ENCODE data around the gene APEH.

Gene APEH

GRCh38 chr3:49715611-49716121, 41.5 kb downstream of the APEH start:
- CTCF ChIA-PET, result interaction anchor here (1.0 to 1.8 kb wide), 4 partner anchors 12 to 185 kb away, joined by 3 to 4 read pairs (median 4); no protein-coding TSS in a partner anchor
- no peak for DNase-seq
- peaks cover 4 to 55% (median 46%) of the 10 kb centered on the region in 4 experiments for H3K4me1 ChIP-seq (ENCODE audit: control extremely low read depth in 1 of 4, control insufficient read depth in 4 of 4, insufficient read depth in 4 of 4, low read length in 3 of 4)
- POLR2A ChIA-PET, result no interaction called here
- no peaks in the 10 kb centered on the region for H3K9me3 ChIP-seq (ENCODE audit: control extremely low read depth in 1 of 5, control insufficient read depth in 4 of 5, insufficient read depth in 2 of 5, low read depth in 1 of 5, low read length in 4 of 5)
- no peak overlapping the region for H3K4me3 ChIP-seq (ENCODE audit: control insufficient read depth in 1 of 7, extremely low read depth in 1 of 7, insufficient read depth in 4 of 7, low read depth in 2 of 7, low read length in 6 of 7)
- H3K27ac ChIP-seq (ENCODE audit: insufficient read depth in 1 of 2, low read depth in 1 of 2, low read length in 2 of 2, poor library complexity in 1 of 2, severe bottlenecking in 2 of 2), result no peak overlapping the region
- 96% methylated on average over 13 of the region's 13 CpGs for WGBS (ENCODE audit: insufficient coverage)
- H3K27me3 ChIP-seq (replicated peaks in 2 of 5; ENCODE audit: control insufficient read depth in 4 of 5, insufficient read depth in 5 of 5, low read length in 4 of 5), result no peaks in the 10 kb centered on the region
- H3K36me3 ChIP-seq (ENCODE audit: control insufficient read depth in 4 of 4, insufficient read depth in 4 of 4, low read length in 3 of 4), result peaks cover 5 to 32% (median 28%) of the 10 kb centered on the region in 4 experiments

- 100% methylated on average over 3 of the region's 7 CpGs for WGBS (ENCODE audit: insufficient coverage)
- POLR2A ChIA-PET, result no interaction called here
- H3K27me3 ChIP-seq (replicated peaks in 2 of 5; ENCODE audit: control insufficient read depth in 4 of 5, insufficient read depth in 5 of 5, low read length in 4 of 5), result no peaks in the 10 kb centered on the region
- no peak overlapping the region for H3K4me3 ChIP-seq (ENCODE audit: control insufficient read depth in 1 of 7, extremely low read depth in 1 of 7, insufficient read depth in 4 of 7, low read depth in 2 of 7, low read length in 6 of 7)
- CTCF ChIA-PET, result interaction anchor here (1.0 to 1.8 kb wide), 4 partner anchors 12 to 184 kb away, joined by 3 to 4 read pairs (median 4); no protein-coding TSS in a partner anchor
- no peaks in the 10 kb centered on the region for H3K9me3 ChIP-seq (ENCODE audit: control extremely low read depth in 1 of 5, control insufficient read depth in 4 of 5, insufficient read depth in 2 of 5, low read depth in 1 of 5, low read length in 4 of 5)
- peaks cover under 1 to 52% (median 41%) of the 10 kb centered on the region in 4 experiments for H3K4me1 ChIP-seq (ENCODE audit: control extremely low read depth in 1 of 4, control insufficient read depth in 4 of 4, insufficient read depth in 4 of 4, low read length in 3 of 4)
- DNase-seq, result no peak
- H3K36me3 ChIP-seq (ENCODE audit: control insufficient read depth in 4 of 4, insufficient read depth in 4 of 4, low read length in 3 of 4), result peaks cover 5 to 37% (median 31%) of the 10 kb centered on the region in 4 experiments
- no peak overlapping the region for H3K27ac ChIP-seq (ENCODE audit: insufficient read depth in 1 of 2, low read depth in 1 of 2, low read length in 2 of 2, poor library complexity in 1 of 2, severe bottlenecking in 2 of 2)
These were observed 42.0 kb downstream of the APEH start for GRCh38 chr3:49716169-49716568.

- Histone ChIP-seq H3K27ac (ENCODE audit: insufficient read depth in 1 of 2, low read depth in 1 of 2, low read length in 2 of 2, poor library complexity in 1 of 2, severe bottlenecking in 2 of 2) (no peak overlapping the region), H3K4me1 (ENCODE audit: control extremely low read depth in 1 of 4, control insufficient read depth in 4 of 4, insufficient read depth in 4 of 4, low read length in 3 of 4) (peaks cover 0 to 46% (median 35%) of the 10 kb centered on the region in 4 experiments), H3K27me3 (replicated peaks in 2 of 5; ENCODE audit: control insufficient read depth in 4 of 5, insufficient read depth in 5 of 5, low read length in 4 of 5) (no peaks in the 10 kb centered on the region), H3K9me3 (ENCODE audit: control extremely low read depth in 1 of 5, control insufficient read depth in 4 of 5, insufficient read depth in 2 of 5, low read depth in 1 of 5, low read length in 4 of 5) (no peaks in the 10 kb centered on the region), H3K4me3 (ENCODE audit: control insufficient read depth in 1 of 7, extremely low read depth in 1 of 7, insufficient read depth in 4 of 7, low read depth in 2 of 7, low read length in 6 of 7) (no peak overlapping the region), H3K36me3 (ENCODE audit: control insufficient read depth in 4 of 4, insufficient read depth in 4 of 4, low read length in 3 of 4) (peaks cover 5 to 43% (median 32%) of the 10 kb centered on the region in 4 experiments)
- ChIA-PET CTCF (interaction anchor here (1.0 to 1.8 kb wide), 2 partner anchors 13 to 184 kb away, joined by 3 to 4 read pairs; no protein-coding TSS in a partner anchor), POLR2A (no interaction called here)
- 98% methylated on average over 15 of the region's 16 CpGs for WGBS (ENCODE audit: insufficient coverage)
- no peak for DNase-seq
These were observed 42.6 kb downstream of the APEH start for GRCh38 chr3:49716691-49717210.

- no peaks in the 10 kb centered on the region for H3K9me3 ChIP-seq (ENCODE audit: control extremely low read depth in 1 of 5, control insufficient read depth in 4 of 5, insufficient read depth in 2 of 5, low read depth in 1 of 5, low read length in 4 of 5)
- H3K4me3 ChIP-seq (ENCODE audit: control insufficient read depth in 1 of 7, extremely low read depth in 1 of 7, insufficient read depth in 4 of 7, low read depth in 2 of 7, low read length in 6 of 7), result no peak overlapping the region
- H3K36me3 ChIP-seq (ENCODE audit: control insufficient read depth in 4 of 4, insufficient read depth in 4 of 4, low read length in 3 of 4), result peaks cover 5 to 49% (median 34%) of the 10 kb centered on the region in 4 experiments
- no peak for DNase-seq
- H3K27me3 ChIP-seq (replicated peaks in 2 of 5; ENCODE audit: control insufficient read depth in 4 of 5, insufficient read depth in 5 of 5, low read length in 4 of 5), result no peaks in the 10 kb centered on the region
- 97% methylated on average over 9 of the region's 14 CpGs for WGBS (ENCODE audit: insufficient coverage)
- no peak overlapping the region for H3K27ac ChIP-seq (ENCODE audit: insufficient read depth in 1 of 2, low read depth in 1 of 2, low read length in 2 of 2, poor library complexity in 1 of 2, severe bottlenecking in 2 of 2)
- POLR2A ChIA-PET, result no interaction called here
- H3K4me1 ChIP-seq (ENCODE audit: control extremely low read depth in 1 of 4, control insufficient read depth in 4 of 4, insufficient read depth in 4 of 4, low read length in 3 of 4), result peaks cover 0 to 43% (median 30%) of the 10 kb centered on the region in 4 experiments
- CTCF ChIA-PET, result interaction anchor here (0.6 to 2.7 kb wide), 5 partner anchors 9 to 183 kb away, joined by 3 to 6 read pairs (median 4); no protein-coding TSS in a partner anchor
These were observed 43.2 kb downstream of the APEH start for GRCh38 chr3:49717211-49717958.

GRCh38 chr3:49717959-49718857, 44.1 kb downstream of the APEH start:
- CTCF ChIA-PET, result interaction anchor here (0.6 to 3.2 kb wide), 7 partner anchors 10 to 372 kb away, joined by 3 to 18 read pairs (median 4); no protein-coding TSS in a partner anchor
- H3K4me1 ChIP-seq (ENCODE audit: control extremely low read depth in 1 of 4, control insufficient read depth in 4 of 4, insufficient read depth in 4 of 4, low read length in 3 of 4), result peaks cover 0 to 43% (median 29%) of the 10 kb centered on the region in 4 experiments
- peaks cover 5 to 54% (median 34%) of the 10 kb centered on the region in 4 experiments for H3K36me3 ChIP-seq (ENCODE audit: control insufficient read depth in 4 of 4, insufficient read depth in 4 of 4, low read length in 3 of 4)
- POLR2A ChIA-PET, result interaction anchor here (0.9 kb wide), 1 partner anchor 710 kb away, joined by 5 read pairs; no protein-coding TSS in a partner anchor
- 88% methylated on average over 71 of the region's 75 CpGs for WGBS (ENCODE audit: insufficient coverage)
- peak overlapping the region in 4 of 7 experiments; percentile 78 to 94 (median 84) for H3K4me3 ChIP-seq (ENCODE audit: control insufficient read depth in 1 of 7, extremely low read depth in 1 of 7, insufficient read depth in 4 of 7, low read depth in 2 of 7, low read length in 6 of 7)
- H3K9me3 ChIP-seq (ENCODE audit: control extremely low read depth in 1 of 5, control insufficient read depth in 4 of 5, insufficient read depth in 2 of 5, low read depth in 1 of 5, low read length in 4 of 5), result no peaks in the 10 kb centered on the region
- no peaks in the 10 kb centered on the region for H3K27me3 ChIP-seq (replicated peaks in 2 of 5; ENCODE audit: control insufficient read depth in 4 of 5, insufficient read depth in 5 of 5, low read length in 4 of 5)
- no peak overlapping the region for H3K27ac ChIP-seq (ENCODE audit: insufficient read depth in 1 of 2, low read depth in 1 of 2, low read length in 2 of 2, poor library complexity in 1 of 2, severe bottlenecking in 2 of 2)
- DNase-seq, result peak in 1 of 3 donors; percentile 11

- peak overlapping the region; percentile 45 to 94 (median 78) for H3K4me3 ChIP-seq (ENCODE audit: control insufficient read depth in 1 of 7, extremely low read depth in 1 of 7, insufficient read depth in 4 of 7, low read depth in 2 of 7, low read length in 6 of 7)
- ChIA-PET POLR2A (interaction anchor here (0.9 kb wide), 1 partner anchor 711 kb away, joined by 5 read pairs; no protein-coding TSS in a partner anchor), CTCF (interaction anchor here (0.7 to 3.2 kb wide), 7 partner anchors 11 to 371 kb away, joined by 3 to 18 read pairs (median 6); no protein-coding TSS in a partner anchor)
These were observed 44.7 kb downstream of the APEH start for GRCh38 chr3:49718858-49719213.

More at GRCh38 chr3:49718858-49719213, 44.7 kb downstream of the APEH start:
- Histone ChIP-seq H3K4me1 (ENCODE audit: control extremely low read depth in 1 of 4, control insufficient read depth in 4 of 4, insufficient read depth in 4 of 4, low read length in 3 of 4) (peaks cover 0 to 41% (median 25%) of the 10 kb centered on the region in 4 experiments), H3K36me3 (ENCODE audit: control insufficient read depth in 4 of 4, insufficient read depth in 4 of 4, low read length in 3 of 4) (peaks cover 5 to 54% (median 34%) of the 10 kb centered on the region in 4 experiments), H3K9me3 (ENCODE audit: control extremely low read depth in 1 of 5, control insufficient read depth in 4 of 5, insufficient read depth in 2 of 5, low read depth in 1 of 5, low read length in 4 of 5) (no peaks in the 10 kb centered on the region), H3K27ac (ENCODE audit: insufficient read depth in 1 of 2, low read depth in 1 of 2, low read length in 2 of 2, poor library complexity in 1 of 2, severe bottlenecking in 2 of 2) (no peak overlapping the region), H3K27me3 (replicated peaks in 2 of 5; ENCODE audit: control insufficient read depth in 4 of 5, insufficient read depth in 5 of 5, low read length in 4 of 5) (no peaks in the 10 kb centered on the region)
- DNase-seq, result no peak
- WGBS (ENCODE audit: insufficient coverage), result 18% methylated on average over 25 of the region's 33 CpGs

Data from common myeloid progenitor, CD34-positive (primary cell).